HepG2 (cell line): ENCODE results near the gene IVD. TPM values are rescaled to one million over a fixed set of nuclear protein-coding genes. Genes with fewer than 3 reads are reported as not detected.

ENCODE experiments used
- GFI1 ChIP-seq: sonication (generic); formaldehyde crosslinking; IDR thresholded peaks from 2 replicates; pipeline ENCODE4 v1.5.0; 2020; ENCODE audit warnings: missing genetic modification reagents, mild to moderate bottlenecking, borderline replicate concordance
- HNF1B ChIP-seq: sonication (generic); formaldehyde crosslinking; IDR thresholded peaks from 2 replicates; pipeline ENCODE4 v1.5.1; 2020; ENCODE audit warnings: mild to moderate bottlenecking, moderate library complexity, missing genetic modification reagents
- HOXD1 ChIP-seq: sonication (generic); formaldehyde crosslinking; IDR thresholded peaks from 2 replicates; pipeline ENCODE4 v1.5.0; 2020; ENCODE audit warnings: missing genetic modification reagents
- NFAT5 ChIP-seq: sonication (generic); formaldehyde crosslinking; IDR thresholded peaks from 2 replicates; pipeline ENCODE4 v1.4.0; 2020; ENCODE audit warnings: missing genetic modification reagents
- NONO ChIP-seq, 2 experiments: fragments of 450-650 bp in 1 of 2; sonication (generic) in 1 of 2; formaldehyde crosslinking in 1 of 2; IDR thresholded peaks in 1 of 2; conservative IDR thresholded peaks in 1 of 2; 2 replicates each; pipeline versions ENCODE4 v1.6.1 to v1.8.0; 2017 to 2022; ENCODE audit warnings: mild to moderate bottlenecking in 1 of 2, missing genetic modification reagents in 1 of 2, moderate library complexity in 1 of 2
- SMAD1 ChIP-seq: sonication (generic); formaldehyde crosslinking; IDR thresholded peaks from 2 replicates; pipeline ENCODE4 v1.4.0; 2020; ENCODE audit warnings: missing genetic modification reagents, low read depth, mild to moderate bottlenecking, borderline replicate concordance
- ZBTB39 ChIP-seq: sonication (generic); formaldehyde crosslinking; IDR thresholded peaks from 2 replicates; pipeline ENCODE4 v1.5.0; 2020; ENCODE audit warnings: missing genetic modification reagents
- ZHX1 ChIP-seq: sonication (generic); formaldehyde crosslinking; IDR thresholded peaks from 2 replicates; pipeline ENCODE4 v1.8.1; 2022; ENCODE audit warnings: low read depth, mild to moderate bottlenecking, missing genetic modification reagents
- ZNF124 ChIP-seq: sonication (generic); formaldehyde crosslinking; IDR thresholded peaks from 2 replicates; pipeline ENCODE4 v1.4.0; 2020; ENCODE audit warnings: missing genetic modification reagents
- ZNF501 ChIP-seq: sonication (generic); formaldehyde crosslinking; IDR thresholded peaks from 2 replicates; pipeline ENCODE4 v1.5.1; 2020; ENCODE audit warnings: mild to moderate bottlenecking, moderate library complexity, missing genetic modification reagents
- ZNF704 ChIP-seq: sonication (generic); formaldehyde crosslinking; IDR thresholded peaks from 2 replicates; pipeline ENCODE4 v1.8.1; 2023; ENCODE audit warnings: mild to moderate bottlenecking, inconsistent platforms, moderate library complexity, missing genetic modification reagents, borderline replicate concordance
- ZNF749 ChIP-seq: sonication (generic); formaldehyde crosslinking; IDR thresholded peaks from 2 replicates; pipeline ENCODE4 v1.8.0; 2022; ENCODE audit warnings: mild to moderate bottlenecking, missing genetic modification reagents, moderate library complexity, borderline replicate concordance
- ZNF891 ChIP-seq: sonication (generic); formaldehyde crosslinking; IDR thresholded peaks from 2 replicates; pipeline ENCODE4 v1.5.0; 2020; ENCODE audit warnings: mild to moderate bottlenecking, missing genetic modification reagents
- polyA plus RNA-seq, 8 experiments: library from polyadenylated mRNA; depleted of rRNA in 3 of 8; stranded (reverse) in 7 of 8; unstranded in 1 of 8; fragments of >200 nt; fragmentation: Illumina TruSeq in 4 of 8; extraction: Trizol in 4 of 8; gene quantifications; 2 replicates each; pipeline versions ENCODE4 v1.2.1 to v1.2.3, GENCODE V29; 2011 to 2016; ENCODE audit warnings: low read depth in 4 of 8, missing spikeins in 1 of 8, mixed read lengths in 1 of 8; ENCODE audit not compliant: insufficient read depth in 1 of 8
- total RNA-seq, 5 experiments: library from RNA; depleted of rRNA; stranded (reverse); fragments of >200 nt; fragmentation: Illumina TruSeq; extraction: Trizol; gene quantifications; 2 replicates each; pipeline ENCODE4 v1.2.3, GENCODE V29; 2016; ENCODE audit warnings: low read depth in 1 of 5

The IVD gene
- total and polyA plus RNA-seq, 2 of the 13 experiments (the other 11 are each of a cell fraction or from before 2014, with no cell fraction given): 48.0 to 53.9 TPM

GRCh38 chr15:40382580-40383456 lies 22.8 kb upstream of the IVD start, which contains the start of gene KNSTRN (continued):
- peak; percentile 65; the same call in 1 of the 2 replicates for TF ChIP-seq ZNF124
- TF ChIP-seq NONO (IDR thresholded peaks at IDR 0.05): no peak
- TF ChIP-seq NONO (CRISPR knock-in tag; conservative IDR thresholded peaks at IDR 0.05): peak; percentile 54; the same call in 1 of the 2 replicates
- peak; percentile 97 for TF ChIP-seq ZNF891 (CRISPR knock-in tag)
- TF ChIP-seq ZHX1 (CRISPR knock-in tag): no peak
- no peak for TF ChIP-seq ZBTB39 (CRISPR knock-in tag)
- 0 out of 2 replicates have a peak, but pooled peaks have one; percentile 71 for TF ChIP-seq ZNF704
- TF ChIP-seq NFAT5 (CRISPR knock-in tag): no peak
- TF ChIP-seq HOXD1 (CRISPR knock-in tag): no peak
- peak; percentile 31; the same call in 1 of the 2 replicates for TF ChIP-seq GFI1
- TF ChIP-seq ZNF749: no peak
- peak; percentile 90 for TF ChIP-seq ZNF501 (CRISPR knock-in tag)
- peak; percentile 71; the same call in 1 of the 2 replicates for TF ChIP-seq HNF1B
- TF ChIP-seq SMAD1 (CRISPR knock-in tag): peak; percentile 63; the same call in 1 of the 2 replicates
